NCI-H1048 (cell line): ENCODE data around the gene HOXA9.

ENCODE experiments used
- DNase-seq: peaks from one replicate; lab custom pipeline; 2025; lab: John Stamatoyannopoulos, UW

Gene HOXA9

GRCh38 chr7:27165089-27165995, at the start of gene HOXA9:
Gene HOXA9 (minus strand): TSS chr7:27165537. CDS start chr7:27165457, 80 bp downstream.
- peak; percentile 77 for DNase-seq

- no peak for DNase-seq
These were observed 49.1 kb upstream of the HOXA9 start for GRCh38 chr7:27214239-27214950.

GRCh38 chr7:27213433-27214238, 48.3 kb upstream of the HOXA9 start:
- no peak for DNase-seq

GRCh38 chr7:27212497-27213432, 47.4 kb upstream of the HOXA9 start:
- no peak for DNase-seq

GRCh38 chr7:27211764-27212204, 46.4 kb upstream of the HOXA9 start:
- no peak for DNase-seq

- DNase-seq, result no peak
These were observed 45.7 kb upstream of the HOXA9 start for GRCh38 chr7:27211084-27211446.

GRCh38 chr7:27210441-27211083, 45.2 kb upstream of the HOXA9 start:
- no peak for DNase-seq

GRCh38 chr7:27209933-27210440, 44.6 kb upstream of the HOXA9 start:
- DNase-seq, result no peak

- no peak for DNase-seq
These were observed 43.7 kb upstream of the HOXA9 start for GRCh38 chr7:27208998-27209397.

- DNase-seq, result no peak
These were observed 42.1 kb upstream of the HOXA9 start for GRCh38 chr7:27207348-27207985.

- no peak for DNase-seq
These were observed 40.3 kb upstream of the HOXA9 start for GRCh38 chr7:27205325-27206280.

- DNase-seq, result no peak
These were observed 39.5 kb upstream of the HOXA9 start for GRCh38 chr7:27204851-27205322.

- no peak for DNase-seq
These were observed 38.7 kb upstream of the HOXA9 start for GRCh38 chr7:27203964-27204594.

GRCh38 chr7:27203365-27203953, 38.1 kb upstream of the HOXA9 start:
- DNase-seq, result no peak

GRCh38 chr7:27202862-27203134, 37.5 kb upstream of the HOXA9 start:
- DNase-seq, result no peak

GRCh38 chr7:27202018-27202861, 36.9 kb upstream of the HOXA9 start:
- DNase-seq, result no peak

GRCh38 chr7:27201580-27202017, 36.3 kb upstream of the HOXA9 start:
- DNase-seq, result no peak
